CD4-positive, alpha-beta T cell (primary cell): Measurements from ENCODE around the gene TOX4. TPM values are rescaled to one million over a fixed set of nuclear protein-coding genes. Genes with fewer than 3 reads are reported as not detected.

ENCODE experiments used
- ATAC-seq: fragments of 200-7000 bp; cut with Tn5 transposase; one replicate; pipeline ENCODE4 v1.10.0; 2022; ENCODE audit warnings: mild to moderate bottlenecking; ENCODE audit not compliant: poor library complexity
- CTCF ChIA-PET: fragments of 350-600 bp; sonication (Branson Sonifier 250); formaldehyde crosslinking; loops from one replicate; lab custom pipeline; 2021; ENCODE audit warnings: antibody characterized with exemption, inconsistent platforms; lab: Charles Lee
- POLR2A ChIA-PET: fragments of 350-600 bp; sonication (Branson Sonifier 250); formaldehyde crosslinking; loops from one replicate; lab custom pipeline; 2021; ENCODE audit warnings: antibody characterized with exemption, inconsistent platforms; lab: Charles Lee
- DNase-seq, 14 experiments: peaks; one replicate each; pipeline ENCODE4 v3.0.0-alpha.2; 2013 to 2020; ENCODE audit warnings: mixed read lengths in 2 of 14
- H3K27ac ChIP-seq, 2 donors: one replicate each; pipeline versions ENCODE4 v1.5.1 to v1.7.0; 2013; ENCODE audit warnings: low read length in 2 of 2, low read depth in 1 of 2, mild to moderate bottlenecking in 1 of 2
- H3K27me3 ChIP-seq, 2 experiments: 1 replicate in 1 of 2; 2 replicates in 1 of 2; pipeline versions ENCODE4 v1.6.1 to v1.7.0; 2013; ENCODE audit warnings: low read length in 2 of 2, control low read depth in 1 of 2, mild to moderate bottlenecking in 1 of 2, moderate library complexity in 1 of 2; ENCODE audit not compliant: insufficient read depth in 2 of 2, control insufficient read depth in 1 of 2
- H3K36me3 ChIP-seq: one replicate; pipeline ENCODE4 v1.6.1; 2013; ENCODE audit warnings: low read length, control low read depth; ENCODE audit not compliant: insufficient read depth
- H3K4me1 ChIP-seq: one replicate; pipeline ENCODE4 v1.6.1; 2013; ENCODE audit warnings: low read length, control low read depth; ENCODE audit not compliant: insufficient read depth
- H3K4me3 ChIP-seq: one replicate; pipeline ENCODE4 v1.5.1; 2013; ENCODE audit warnings: mild to moderate bottlenecking, low read length, moderate library complexity
- H3K9me3 ChIP-seq, 2 experiments: 1 replicate in 1 of 2; 2 replicates in 1 of 2; pipeline versions ENCODE4 v1.6.1 to v1.7.0; 2013; ENCODE audit warnings: low read length in 2 of 2, mild to moderate bottlenecking in 2 of 2, control low read depth in 1 of 2, moderate library complexity in 1 of 2; ENCODE audit not compliant: control insufficient read depth in 1 of 2, insufficient read depth in 1 of 2
- H3K27ac Mint-ChIP-seq: one replicate; pipeline ENCODE4 v1.8.0; 2020; ENCODE audit warnings: mixed read lengths
- H3K27me3 Mint-ChIP-seq: one replicate; pipeline ENCODE4 v1.8.0; 2021; ENCODE audit warnings: mixed read lengths
- H3K36me3 Mint-ChIP-seq: one replicate; pipeline ENCODE4 v1.8.0; 2021; ENCODE audit warnings: low read depth, mixed read lengths
- H3K4me1 Mint-ChIP-seq: one replicate; pipeline ENCODE4 v1.8.0; 2021; ENCODE audit warnings: low read depth, mixed read lengths
- H3K4me3 Mint-ChIP-seq: one replicate; pipeline ENCODE4 v1.8.0; 2020; ENCODE audit warnings: mild to moderate bottlenecking, mixed read lengths
- H3K9me3 Mint-ChIP-seq: one replicate; pipeline ENCODE4 v1.8.0; 2020; ENCODE audit warnings: mixed read lengths
- intact Hi-C, 2 experiments: fragments of 100-400 bp; cut with DNase I in 1 of 2; cut with micrococcal nuclease in 1 of 2; formaldehyde crosslinking; loops; one replicate each; pipeline versions ENCODE4 v1.15.1 to v1.9.0; 2023 to 2025; cut with DNase I, micrococcal nuclease
- total RNA-seq, 174 experiments: library from RNA in 2 of 174; stranded (reverse) in 2 of 174; gene quantifications; one replicate each; pipeline ENCODE4 v1.2.3 and lab custom pipeline; 2021 to 2026
- TF ChIP-seq, protein P1 (sequence below): fragments of 200-600 bp; IDR thresholded peaks from one replicate; pipeline ENCODE4 v1.8.0; 2022; ENCODE audit warnings: antibody characterized with exemption, mild to moderate bottlenecking

TOX4 gene
- total RNA-seq, 2 experiments from 2014 or later = 70.9 to 77.4 TPM

DNA sequence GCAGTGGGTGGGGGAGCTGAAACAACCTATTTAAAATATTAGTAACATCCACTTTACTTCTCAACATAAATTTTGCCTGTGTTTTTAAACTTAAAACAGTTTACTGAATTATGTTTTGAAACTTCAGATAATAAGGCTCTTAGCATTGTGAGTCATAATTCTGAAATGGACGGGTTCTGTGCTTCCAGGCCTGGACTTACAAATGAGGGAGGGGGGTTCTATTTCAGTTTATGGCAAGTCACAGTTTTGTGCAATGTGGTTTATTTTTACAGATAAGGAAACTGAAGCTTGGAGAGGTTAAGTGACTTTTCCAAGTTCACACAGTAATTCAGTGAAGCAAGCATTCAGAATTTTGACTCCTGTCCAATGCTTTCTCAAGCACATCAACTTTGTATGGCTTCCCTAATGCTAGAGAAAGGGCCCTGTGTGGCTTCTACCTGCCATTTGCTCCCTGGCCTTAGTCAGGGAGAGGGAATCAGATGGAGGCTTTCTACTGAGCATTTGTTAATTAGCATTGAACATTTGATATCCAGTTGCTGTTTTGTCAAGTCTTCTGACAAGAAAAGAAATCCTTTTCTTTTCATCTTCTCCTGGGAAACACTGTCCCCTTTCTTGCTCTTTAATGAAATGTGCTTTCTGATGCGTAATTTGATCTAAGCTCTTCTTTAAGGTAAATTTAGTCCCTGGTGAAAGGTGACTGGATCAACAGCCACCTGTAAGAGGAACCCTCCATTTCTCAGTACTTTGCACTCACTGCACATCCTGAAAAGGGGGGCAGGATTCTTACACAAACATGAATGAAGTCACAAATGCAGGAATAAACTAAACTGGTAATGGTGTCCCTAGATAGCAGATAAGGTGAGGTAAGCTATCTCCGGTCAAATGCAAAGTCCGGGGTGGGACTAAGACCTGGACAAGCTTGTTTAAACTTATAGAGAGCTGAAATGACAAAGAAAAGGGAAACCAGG is 51.7 kb downstream of the TOX4 start:
- ChIA-PET CTCF (interaction anchor here (1.2 to 1.5 kb wide), 2 partner anchors 18 to 51 kb away, joined by 5 read pairs; partner anchors contain the start of gene TOX4), POLR2A (interaction anchor here (5.3 kb wide), 1 partner anchor 17 kb away, joined by 54 read pairs; the partner anchor contains the start of gene METTL3)
- H3K27ac ChIP-seq = no peak overlapping the region
- peak overlapping the region; percentile 31 for H3K27ac Mint-ChIP-seq
- intact Hi-C loops = no loop called here
- peaks cover 13% of the 10 kb centered on the region for H3K4me1 ChIP-seq
- peaks cover 11% of the 10 kb centered on the region for H3K27me3 Mint-ChIP-seq
- no peaks in the 10 kb centered on the region for H3K36me3 ChIP-seq
- H3K9me3 Mint-ChIP-seq = no peaks in the 10 kb centered on the region
- H3K9me3 ChIP-seq = no peaks in the 10 kb centered on the region
- TF ChIP-seq, protein P1, sequence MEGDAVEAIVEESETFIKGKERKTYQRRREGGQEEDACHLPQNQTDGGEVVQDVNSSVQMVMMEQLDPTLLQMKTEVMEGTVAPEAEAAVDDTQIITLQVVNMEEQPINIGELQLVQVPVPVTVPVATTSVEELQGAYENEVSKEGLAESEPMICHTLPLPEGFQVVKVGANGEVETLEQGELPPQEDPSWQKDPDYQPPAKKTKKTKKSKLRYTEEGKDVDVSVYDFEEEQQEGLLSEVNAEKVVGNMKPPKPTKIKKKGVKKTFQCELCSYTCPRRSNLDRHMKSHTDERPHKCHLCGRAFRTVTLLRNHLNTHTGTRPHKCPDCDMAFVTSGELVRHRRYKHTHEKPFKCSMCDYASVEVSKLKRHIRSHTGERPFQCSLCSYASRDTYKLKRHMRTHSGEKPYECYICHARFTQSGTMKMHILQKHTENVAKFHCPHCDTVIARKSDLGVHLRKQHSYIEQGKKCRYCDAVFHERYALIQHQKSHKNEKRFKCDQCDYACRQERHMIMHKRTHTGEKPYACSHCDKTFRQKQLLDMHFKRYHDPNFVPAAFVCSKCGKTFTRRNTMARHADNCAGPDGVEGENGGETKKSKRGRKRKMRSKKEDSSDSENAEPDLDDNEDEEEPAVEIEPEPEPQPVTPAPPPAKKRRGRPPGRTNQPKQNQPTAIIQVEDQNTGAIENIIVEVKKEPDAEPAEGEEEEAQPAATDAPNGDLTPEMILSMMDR = no peak
- no peak for DNase-seq
- peaks cover 22% of the 10 kb centered on the region for H3K4me1 Mint-ChIP-seq
- H3K27me3 ChIP-seq = peaks cover 0 to 6% of the 10 kb centered on the region in 2 experiments
- H3K4me3 ChIP-seq = no peak overlapping the region
- H3K36me3 Mint-ChIP-seq = no peaks in the 10 kb centered on the region
- H3K4me3 Mint-ChIP-seq = peak overlapping the region; percentile 70
- ATAC-seq = no peak

DNA sequence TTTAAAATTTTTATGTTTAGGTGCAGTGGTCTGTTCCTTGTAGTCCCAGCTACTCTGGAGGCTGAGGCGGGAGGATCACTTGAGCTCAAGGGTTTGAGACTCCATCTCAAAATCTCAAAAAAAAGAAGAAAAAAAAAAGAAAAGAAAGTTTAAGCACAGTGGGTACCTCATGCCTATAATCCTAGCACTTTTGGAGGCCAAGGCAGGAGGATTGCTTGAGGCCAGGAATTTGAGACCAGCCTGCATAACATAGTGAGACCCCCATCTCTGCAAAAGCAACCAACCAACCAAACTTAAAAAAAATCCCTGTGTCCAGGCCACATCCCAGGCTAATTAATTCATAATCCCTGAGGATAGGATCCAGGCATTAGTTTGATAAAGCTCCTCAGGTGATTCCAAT is 52.5 kb downstream of the TOX4 start:
- Mint-ChIP-seq H3K27ac (no peak overlapping the region), H3K4me1 (peaks cover 21% of the 10 kb centered on the region), H3K9me3 (no peaks in the 10 kb centered on the region), H3K36me3 (no peaks in the 10 kb centered on the region), H3K4me3 (no peak overlapping the region), H3K27me3 (peaks cover 14% of the 10 kb centered on the region)
- POLR2A ChIA-PET = interaction anchor here (5.3 kb wide), 1 partner anchor 18 kb away, joined by 54 read pairs; the partner anchor contains the start of gene METTL3
- ATAC-seq = no peak
- Histone ChIP-seq H3K4me3 (no peak overlapping the region), H3K27me3 (peaks cover 4 to 8% of the 10 kb centered on the region in 2 experiments), H3K4me1 (peaks cover 13% of the 10 kb centered on the region), H3K36me3 (no peaks in the 10 kb centered on the region), H3K27ac (no peak overlapping the region), H3K9me3 (no peaks in the 10 kb centered on the region)
- intact Hi-C loops = no loop called here
- CTCF ChIA-PET = interaction anchor here (1.2 kb wide), 1 partner anchor 17 kb away, joined by 5 read pairs; no protein-coding TSS in a partner anchor
- TF ChIP-seq, protein P1 = no peak
- DNase-seq = no peak

DNA sequence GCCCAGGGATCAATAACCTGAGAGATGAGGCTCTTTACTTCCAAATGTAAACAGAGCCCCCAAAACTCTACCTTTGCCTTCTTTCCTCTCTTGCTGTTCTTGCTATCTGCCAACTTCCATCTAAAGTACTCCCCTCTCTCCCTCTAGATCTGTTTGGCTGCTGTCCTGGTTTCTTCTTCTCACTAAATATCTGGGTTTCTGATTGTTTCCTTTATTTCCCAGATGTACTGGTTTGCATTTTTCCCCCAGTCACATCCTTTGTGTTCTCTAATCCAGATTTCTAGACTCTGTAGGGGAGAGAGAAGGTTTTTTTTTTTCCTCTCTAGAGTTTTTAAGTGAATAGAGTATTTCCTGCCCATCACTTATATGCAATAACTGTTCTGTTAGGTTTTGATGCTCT is 56.3 kb downstream of the TOX4 start:
- Histone ChIP-seq H3K27me3 (peaks cover 33% of the 10 kb centered on the region in 2 experiments), H3K4me1 (peaks cover 8% of the 10 kb centered on the region), H3K4me3 (no peak overlapping the region), H3K9me3 (peaks cover 0 to 4% of the 10 kb centered on the region in 2 experiments), H3K36me3 (no peaks in the 10 kb centered on the region), H3K27ac (no peak overlapping the region)
- TF ChIP-seq, protein P1 = no peak
- ATAC-seq (no peak), DNase-seq (no peak)
- Mint-ChIP-seq H3K27ac (no peak overlapping the region), H3K27me3 (peaks cover 46% of the 10 kb centered on the region), H3K4me3 (no peak overlapping the region), H3K4me1 (no peaks in the 10 kb centered on the region), H3K9me3 (no peaks in the 10 kb centered on the region), H3K36me3 (no peaks in the 10 kb centered on the region)
- CTCF ChIA-PET = no interaction called here
- intact Hi-C loops = no loop called here
- POLR2A ChIA-PET = no interaction called here
